ENCODE results near the gene FAAP20.

GRCh38 chr1:2174348-2175054, 20.1 kb downstream of the FAAP20 start:
- peak; percentile 73 to 91 (median 86) for TF ChIP-seq CTCF (IDR thresholded peaks at IDR 0.05)
- no peak for TF ChIP-seq POLR2A (IDR thresholded peaks at IDR 0.05)

Data from testis (tissue), 2 donors.